ENCODE measurements around the gene EMP1. TPM values are rescaled to one million over a fixed set of nuclear protein-coding genes. Genes with fewer than 3 reads are reported as not detected.

The EMP1 gene
- total and polyA plus RNA-seq, 2 donors, result 8.1 to 33.1 TPM

DNA sequence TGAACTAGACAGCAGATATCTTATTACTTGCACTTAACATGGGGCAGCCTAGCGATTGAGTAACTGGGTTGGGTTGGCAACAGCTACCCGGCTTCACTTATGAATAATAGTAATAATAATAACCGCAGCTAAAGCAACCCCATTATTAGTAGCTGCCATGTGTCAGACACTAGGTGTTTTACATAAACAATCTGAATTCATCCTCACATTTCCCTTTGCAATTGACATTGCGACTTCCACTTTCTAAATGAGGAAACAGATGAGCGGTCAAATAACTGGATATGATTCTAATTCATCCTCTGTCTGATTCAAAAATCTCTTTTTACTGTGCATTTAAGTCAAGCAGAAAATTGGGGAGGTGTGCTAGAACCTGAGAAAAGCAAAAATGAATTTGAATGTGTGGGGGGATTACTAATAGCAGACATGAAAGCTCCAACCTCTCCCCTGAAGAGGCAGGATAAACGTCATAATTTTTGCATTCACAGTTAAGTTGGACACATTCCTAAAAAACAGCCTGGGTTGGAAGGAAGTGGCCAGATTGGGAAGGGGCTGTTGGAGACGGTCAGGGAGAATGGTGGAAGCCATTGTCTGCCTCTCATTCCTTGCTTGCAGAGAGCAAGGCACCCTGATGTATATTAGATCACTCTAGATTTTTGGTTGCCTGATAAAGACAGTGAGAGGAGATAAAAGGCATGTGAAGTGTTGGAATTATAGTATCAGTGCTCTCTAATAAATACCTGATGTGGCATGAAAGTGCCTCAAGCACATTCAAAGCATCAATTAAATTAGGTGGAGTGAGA, 13.1 kb downstream of the EMP1 start:
- Histone ChIP-seq H3K27me3 (ENCODE audit: control insufficient read depth in 2 of 2, insufficient read depth in 1 of 2, low read length in 1 of 2) (no peaks in the 10 kb centered on the region), H3K36me3 (ENCODE audit: control insufficient read depth in 2 of 2, insufficient read depth in 2 of 2, low read length in 1 of 2) (no peaks in the 10 kb centered on the region), H3K27ac (ENCODE audit: low read depth in 1 of 2, low read length in 1 of 2) (no peak overlapping the region), H3K4me3 (ENCODE audit: low read length in 2 of 2) (no peak overlapping the region), H3K4me1 (ENCODE audit: control insufficient read depth in 2 of 2, insufficient read depth in 2 of 2, low read length in 2 of 2) (peaks cover 2 to 7% of the 10 kb centered on the region in 2 donors), H3K9me3 (ENCODE audit: control insufficient read depth in 2 of 2, insufficient read depth in 1 of 2, low read length in 1 of 2) (no peaks in the 10 kb centered on the region)
- WGBS, result 89% methylated on average over 7 of the region's 7 CpGs
- DNase-seq (ENCODE audit: low read depth in 6 of 9, low spot score in 9 of 9), result no peak

DNA sequence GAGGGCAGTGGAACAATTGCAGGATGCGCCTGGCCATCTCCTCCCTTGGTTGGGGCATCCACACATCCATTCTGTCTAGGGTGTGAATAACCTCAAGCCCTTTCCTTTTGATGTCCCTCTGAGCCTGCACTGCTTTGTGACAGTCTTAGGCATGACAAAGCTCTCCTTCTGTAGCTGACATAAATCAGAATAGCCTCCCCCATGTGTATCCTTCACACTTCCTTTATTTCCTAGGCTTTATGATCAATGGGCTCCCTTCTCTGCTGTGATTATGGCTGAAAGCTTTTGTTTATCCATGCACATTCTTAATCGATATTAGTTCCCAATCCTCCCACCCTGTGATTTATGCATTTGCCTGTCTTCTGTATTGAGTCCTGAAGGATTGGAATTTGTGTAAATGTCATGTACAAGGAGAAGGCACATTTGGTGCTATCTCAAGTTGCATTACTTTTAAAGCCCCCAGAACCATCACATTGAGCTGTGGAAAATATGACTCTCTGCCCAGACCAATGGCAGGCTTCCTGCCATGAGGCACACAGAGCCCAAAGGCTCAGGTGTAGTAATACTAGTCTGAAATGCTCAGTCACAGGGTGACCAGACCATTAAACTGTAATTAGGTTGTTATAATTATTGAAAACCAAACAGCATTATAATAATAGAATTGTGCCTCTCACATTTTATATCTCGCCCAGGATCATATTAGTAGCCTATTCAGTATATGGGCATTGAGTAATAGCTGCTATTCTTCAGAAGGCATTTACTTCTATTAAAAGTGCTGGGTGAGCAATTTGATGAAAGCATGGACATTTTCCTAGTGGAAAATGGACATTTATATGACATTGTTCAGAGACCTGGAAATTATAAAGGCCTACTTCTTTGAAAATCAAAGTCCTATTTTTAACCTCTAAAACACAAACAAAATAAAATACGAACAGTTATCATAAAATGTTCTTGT, 14.0 kb downstream of the EMP1 start:
- DNase-seq (ENCODE audit: low read depth in 6 of 9, low spot score in 9 of 9), result no peak
- H3K4me3 ChIP-seq (ENCODE audit: low read length in 2 of 2), result no peak overlapping the region
- H3K4me1 ChIP-seq (ENCODE audit: control insufficient read depth in 2 of 2, insufficient read depth in 2 of 2, low read length in 2 of 2), result peaks cover 2 to 7% of the 10 kb centered on the region in 2 donors
- no peaks in the 10 kb centered on the region for H3K9me3 ChIP-seq (ENCODE audit: control insufficient read depth in 2 of 2, insufficient read depth in 1 of 2, low read length in 1 of 2)
- no peak overlapping the region for H3K27ac ChIP-seq (ENCODE audit: low read depth in 1 of 2, low read length in 1 of 2)
- no peaks in the 10 kb centered on the region for H3K27me3 ChIP-seq (ENCODE audit: control insufficient read depth in 2 of 2, insufficient read depth in 1 of 2, low read length in 1 of 2)
- H3K36me3 ChIP-seq (ENCODE audit: control insufficient read depth in 2 of 2, insufficient read depth in 2 of 2, low read length in 1 of 2), result no peaks in the 10 kb centered on the region
- WGBS, result 95% methylated on average over 4 of the region's 4 CpGs

DNA sequence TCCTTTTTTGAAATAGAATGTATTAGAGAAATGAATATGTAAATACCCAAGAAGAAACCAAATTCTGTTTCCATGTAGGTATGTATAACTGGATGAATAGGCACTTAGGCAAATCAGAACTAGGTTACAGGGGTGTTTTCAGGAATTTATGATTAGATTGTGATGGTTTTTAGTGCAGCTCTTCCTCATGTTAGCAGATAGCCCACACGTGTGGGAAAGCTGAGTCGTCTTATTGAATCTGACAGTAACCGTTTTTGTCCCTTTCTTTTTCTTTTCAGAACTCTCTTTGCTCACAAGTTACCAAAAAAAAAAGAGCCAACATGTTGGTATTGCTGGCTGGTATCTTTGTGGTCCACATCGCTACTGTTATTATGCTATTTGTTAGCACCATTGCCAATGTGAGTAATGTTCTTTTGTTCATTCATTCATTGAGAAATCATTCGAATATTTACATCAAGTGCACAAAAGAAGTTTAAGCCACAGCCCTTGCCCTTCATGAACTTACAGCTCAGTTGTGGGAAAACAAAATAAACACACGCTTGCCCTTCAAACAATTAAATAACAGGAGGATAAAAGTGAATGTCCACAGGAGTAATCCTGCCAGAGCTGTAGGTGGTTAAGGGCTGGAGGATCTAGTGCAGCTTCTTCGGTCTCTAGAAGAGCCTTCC, 14.8 kb downstream of the EMP1 start:
- Histone ChIP-seq H3K4me1 (ENCODE audit: control insufficient read depth in 2 of 2, insufficient read depth in 2 of 2, low read length in 2 of 2) (peaks cover 2 to 7% of the 10 kb centered on the region in 2 donors), H3K36me3 (ENCODE audit: control insufficient read depth in 2 of 2, insufficient read depth in 2 of 2, low read length in 1 of 2) (no peaks in the 10 kb centered on the region), H3K27ac (ENCODE audit: low read depth in 1 of 2, low read length in 1 of 2) (no peak overlapping the region), H3K27me3 (ENCODE audit: control insufficient read depth in 2 of 2, insufficient read depth in 1 of 2, low read length in 1 of 2) (no peaks in the 10 kb centered on the region), H3K4me3 (ENCODE audit: low read length in 2 of 2) (no peak overlapping the region), H3K9me3 (ENCODE audit: control insufficient read depth in 2 of 2, insufficient read depth in 1 of 2, low read length in 1 of 2) (no peaks in the 10 kb centered on the region)
- WGBS, result 92% methylated on average over 7 of the region's 7 CpGs
- DNase-seq (ENCODE audit: low read depth in 6 of 9, low spot score in 9 of 9), result no peak

DNA sequence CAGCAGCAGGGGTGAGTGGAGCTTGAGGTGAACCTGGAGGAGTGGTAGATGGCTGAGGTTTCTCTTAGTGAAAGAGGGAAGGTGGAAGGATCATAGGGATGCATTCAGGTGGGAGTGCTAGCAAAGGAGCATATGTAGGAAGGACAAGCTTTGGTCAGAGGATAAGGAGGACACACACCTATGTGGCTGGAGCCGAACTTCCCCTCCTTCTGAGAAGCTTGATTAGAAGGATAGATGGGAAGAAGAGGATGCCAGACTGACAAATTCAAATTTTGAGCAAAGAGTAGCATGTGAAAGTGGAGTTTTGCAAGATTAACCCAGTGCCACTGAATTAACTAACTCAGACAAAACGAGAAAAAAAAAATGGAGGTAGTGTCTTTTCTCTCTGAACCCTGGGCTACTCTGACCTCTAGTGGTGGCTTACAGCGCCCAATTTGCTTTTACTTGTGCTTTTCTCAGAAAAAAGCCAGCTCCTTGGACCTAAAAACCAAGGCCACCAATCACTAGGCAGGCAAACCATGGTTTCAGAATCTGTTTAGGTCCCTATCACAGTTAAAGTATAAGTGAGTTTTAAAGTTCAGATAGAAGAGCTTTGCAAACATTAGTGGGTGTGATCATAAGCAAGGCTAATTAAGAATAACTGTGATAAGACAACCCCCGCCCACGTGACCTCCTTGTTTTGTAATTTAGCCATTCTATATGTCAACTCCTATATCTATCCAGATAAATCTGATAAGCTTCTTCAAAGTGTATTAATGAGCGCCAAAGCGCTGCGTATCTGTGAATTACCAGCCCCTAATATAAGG, 15.5 kb downstream of the EMP1 start:
- H3K27ac ChIP-seq (ENCODE audit: low read depth in 1 of 2, low read length in 1 of 2), result no peak overlapping the region
- WGBS, result 68% methylated on average over 8 of the region's 8 CpGs
- H3K4me1 ChIP-seq (ENCODE audit: control insufficient read depth in 2 of 2, insufficient read depth in 2 of 2, low read length in 2 of 2), result peaks cover 2 to 7% of the 10 kb centered on the region in 2 donors
- H3K9me3 ChIP-seq (ENCODE audit: control insufficient read depth in 2 of 2, insufficient read depth in 1 of 2, low read length in 1 of 2), result no peaks in the 10 kb centered on the region
- no peaks in the 10 kb centered on the region for H3K36me3 ChIP-seq (ENCODE audit: control insufficient read depth in 2 of 2, insufficient read depth in 2 of 2, low read length in 1 of 2)
- H3K27me3 ChIP-seq (ENCODE audit: control insufficient read depth in 2 of 2, insufficient read depth in 1 of 2, low read length in 1 of 2), result no peaks in the 10 kb centered on the region
- H3K4me3 ChIP-seq (ENCODE audit: low read length in 2 of 2), result no peak overlapping the region
- DNase-seq (ENCODE audit: low read depth in 6 of 9, low spot score in 9 of 9), result peak in 8 of 9 donors; percentile 63 to 90 (median 78)

DNA sequence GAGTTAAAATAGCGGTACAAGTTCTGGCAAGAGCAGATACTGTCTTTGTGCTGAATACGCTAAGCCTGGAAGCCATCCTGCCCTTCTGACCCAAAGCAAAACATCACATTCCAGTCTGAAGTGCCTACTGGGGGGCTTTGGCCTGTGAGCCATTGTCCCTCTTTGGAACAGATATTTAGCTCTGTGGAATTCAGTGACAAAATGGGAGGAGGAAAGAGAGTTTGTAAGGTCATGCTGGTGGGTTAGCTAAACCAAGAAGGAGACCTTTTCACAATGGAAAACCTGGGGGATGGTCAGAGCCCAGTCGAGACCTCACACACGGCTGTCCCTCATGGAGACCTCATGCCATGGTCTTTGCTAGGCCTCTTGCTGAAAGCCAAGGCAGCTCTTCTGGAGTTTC, 18.5 kb downstream of the EMP1 start:
- H3K9me3 ChIP-seq (ENCODE audit: control insufficient read depth in 2 of 2, insufficient read depth in 1 of 2, low read length in 1 of 2), result no peaks in the 10 kb centered on the region
- no peak overlapping the region for H3K27ac ChIP-seq (ENCODE audit: low read depth in 1 of 2, low read length in 1 of 2)
- H3K36me3 ChIP-seq (ENCODE audit: control insufficient read depth in 2 of 2, insufficient read depth in 2 of 2, low read length in 1 of 2), result no peaks in the 10 kb centered on the region
- H3K4me3 ChIP-seq (ENCODE audit: low read length in 2 of 2), result no peak overlapping the region
- no peak for DNase-seq (ENCODE audit: low read depth in 6 of 9, low spot score in 9 of 9)
- WGBS, result 95% methylated on average over 4 of the region's 4 CpGs
- no peaks in the 10 kb centered on the region for H3K27me3 ChIP-seq (ENCODE audit: control insufficient read depth in 2 of 2, insufficient read depth in 1 of 2, low read length in 1 of 2)
- peaks cover 2 to 3% of the 10 kb centered on the region in 2 donors for H3K4me1 ChIP-seq (ENCODE audit: control insufficient read depth in 2 of 2, insufficient read depth in 2 of 2, low read length in 2 of 2)

DNA sequence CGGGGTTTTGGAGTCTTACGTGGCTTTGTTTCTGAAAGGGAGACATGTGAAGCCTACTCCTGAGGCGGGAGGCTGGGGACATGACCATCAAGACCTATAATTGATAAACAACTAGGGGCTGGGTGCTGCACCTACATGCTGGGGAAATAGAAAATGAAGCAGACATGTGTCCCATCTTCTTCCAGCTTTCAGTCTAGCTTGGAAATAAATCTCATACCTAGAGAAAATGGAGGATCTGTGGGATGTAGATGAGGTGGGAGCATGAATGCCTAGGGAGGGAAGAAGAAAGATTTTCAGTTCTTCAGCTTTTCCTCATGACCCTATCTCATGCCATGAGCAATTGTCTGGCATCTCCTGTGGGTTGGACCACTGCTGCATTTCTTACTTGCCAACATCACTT, 22.1 kb downstream of the EMP1 start:
- Histone ChIP-seq H3K4me1 (ENCODE audit: control insufficient read depth in 2 of 2, insufficient read depth in 2 of 2, low read length in 2 of 2) (no peaks in the 10 kb centered on the region), H3K27ac (ENCODE audit: low read depth in 1 of 2, low read length in 1 of 2) (no peak overlapping the region), H3K4me3 (ENCODE audit: low read length in 2 of 2) (no peak overlapping the region), H3K27me3 (ENCODE audit: control insufficient read depth in 2 of 2, insufficient read depth in 1 of 2, low read length in 1 of 2) (no peaks in the 10 kb centered on the region), H3K36me3 (ENCODE audit: control insufficient read depth in 2 of 2, insufficient read depth in 2 of 2, low read length in 1 of 2) (no peaks in the 10 kb centered on the region), H3K9me3 (ENCODE audit: control insufficient read depth in 2 of 2, insufficient read depth in 1 of 2, low read length in 1 of 2) (no peaks in the 10 kb centered on the region)
- 97% methylated on average over 3 of the region's 3 CpGs for WGBS
- DNase-seq (ENCODE audit: low read depth in 6 of 9, low spot score in 9 of 9), result no peak

DNA sequence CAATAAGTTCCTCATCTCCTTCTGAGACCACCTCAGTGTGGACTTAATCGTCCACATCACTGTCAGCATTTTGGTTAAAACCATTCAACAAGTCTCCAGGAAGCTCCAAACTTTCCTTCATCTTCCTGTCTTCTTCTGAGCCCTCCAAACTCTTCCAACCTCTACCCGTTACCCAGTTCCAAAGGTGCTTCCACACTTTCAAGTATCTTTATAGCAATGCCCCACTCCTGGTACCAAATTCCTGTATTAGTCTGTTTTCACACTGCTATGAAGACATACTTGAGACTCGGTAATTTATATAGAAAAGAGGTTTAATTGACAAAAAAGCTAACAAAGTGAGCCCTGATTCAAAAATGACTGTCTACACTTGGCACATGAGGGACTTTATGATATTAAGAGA, 22.8 kb downstream of the EMP1 start:
- H3K27ac ChIP-seq (ENCODE audit: low read depth in 1 of 2, low read length in 1 of 2), result no peak overlapping the region
- H3K4me3 ChIP-seq (ENCODE audit: low read length in 2 of 2), result no peak overlapping the region
- no peaks in the 10 kb centered on the region for H3K36me3 ChIP-seq (ENCODE audit: control insufficient read depth in 2 of 2, insufficient read depth in 2 of 2, low read length in 1 of 2)
- no peaks in the 10 kb centered on the region for H3K27me3 ChIP-seq (ENCODE audit: control insufficient read depth in 2 of 2, insufficient read depth in 1 of 2, low read length in 1 of 2)
- H3K9me3 ChIP-seq (ENCODE audit: control insufficient read depth in 2 of 2, insufficient read depth in 1 of 2, low read length in 1 of 2), result no peaks in the 10 kb centered on the region
- over 99% methylated on average over 3 of the region's 3 CpGs for WGBS
- H3K4me1 ChIP-seq (ENCODE audit: control insufficient read depth in 2 of 2, insufficient read depth in 2 of 2, low read length in 2 of 2), result no peaks in the 10 kb centered on the region
- DNase-seq (ENCODE audit: low read depth in 6 of 9, low spot score in 9 of 9), result no peak

DNA sequence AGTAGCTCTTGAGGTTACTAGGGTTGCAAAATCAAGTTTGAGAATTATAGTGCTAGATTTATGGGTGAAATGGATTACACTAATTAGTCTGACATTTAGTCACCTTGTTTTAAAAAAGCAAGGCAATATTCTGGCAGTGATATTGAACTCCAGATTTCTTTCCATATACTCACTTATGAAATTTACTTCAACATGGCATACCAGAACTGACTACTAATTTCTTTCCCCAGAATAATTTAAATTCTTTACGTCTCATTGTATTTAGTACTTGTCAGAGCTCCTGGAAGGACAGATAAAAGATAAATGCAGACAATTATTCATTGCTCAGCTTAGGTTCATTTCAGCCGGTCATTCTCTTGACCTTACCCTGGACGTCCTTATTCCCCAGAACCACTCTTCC, 24.3 kb downstream of the EMP1 start:
- Histone ChIP-seq H3K36me3 (ENCODE audit: control insufficient read depth in 2 of 2, insufficient read depth in 2 of 2, low read length in 1 of 2) (no peaks in the 10 kb centered on the region), H3K27ac (ENCODE audit: low read depth in 1 of 2, low read length in 1 of 2) (no peak overlapping the region), H3K4me1 (ENCODE audit: control insufficient read depth in 2 of 2, insufficient read depth in 2 of 2, low read length in 2 of 2) (no peaks in the 10 kb centered on the region), H3K9me3 (ENCODE audit: control insufficient read depth in 2 of 2, insufficient read depth in 1 of 2, low read length in 1 of 2) (no peaks in the 10 kb centered on the region), H3K27me3 (ENCODE audit: control insufficient read depth in 2 of 2, insufficient read depth in 1 of 2, low read length in 1 of 2) (peaks cover 0 to under 1% of the 10 kb centered on the region in 2 donors), H3K4me3 (ENCODE audit: low read length in 2 of 2) (no peak overlapping the region)
- DNase-seq (ENCODE audit: low read depth in 6 of 9, low spot score in 9 of 9), result no peak
- 98% methylated on average over 3 of the region's 3 CpGs for WGBS
